GM18951 (cell line): ENCODE data around the gene BIRC7.

Experiments
- POLR2A ChIP-seq: IDR thresholded peaks from 4 replicates; pipeline ENCODE4 v1.6.1; 2011; ENCODE audit warnings: mild to moderate bottlenecking; ENCODE audit not compliant: insufficient read length, insufficient read depth; ENCODE audit errors: extremely low read depth
- in situ Hi-C: fragments of 300-500 bp; cut with MboI; formaldehyde crosslinking; loops from one replicate; pipeline ENCODE4 v1.12.0; 2022; ENCODE audit warnings: low sequenced_read_pairs, mixed read lengths, inconsistent platforms; ENCODE audit not compliant: unreplicated experiment

Gene BIRC7

DNA sequence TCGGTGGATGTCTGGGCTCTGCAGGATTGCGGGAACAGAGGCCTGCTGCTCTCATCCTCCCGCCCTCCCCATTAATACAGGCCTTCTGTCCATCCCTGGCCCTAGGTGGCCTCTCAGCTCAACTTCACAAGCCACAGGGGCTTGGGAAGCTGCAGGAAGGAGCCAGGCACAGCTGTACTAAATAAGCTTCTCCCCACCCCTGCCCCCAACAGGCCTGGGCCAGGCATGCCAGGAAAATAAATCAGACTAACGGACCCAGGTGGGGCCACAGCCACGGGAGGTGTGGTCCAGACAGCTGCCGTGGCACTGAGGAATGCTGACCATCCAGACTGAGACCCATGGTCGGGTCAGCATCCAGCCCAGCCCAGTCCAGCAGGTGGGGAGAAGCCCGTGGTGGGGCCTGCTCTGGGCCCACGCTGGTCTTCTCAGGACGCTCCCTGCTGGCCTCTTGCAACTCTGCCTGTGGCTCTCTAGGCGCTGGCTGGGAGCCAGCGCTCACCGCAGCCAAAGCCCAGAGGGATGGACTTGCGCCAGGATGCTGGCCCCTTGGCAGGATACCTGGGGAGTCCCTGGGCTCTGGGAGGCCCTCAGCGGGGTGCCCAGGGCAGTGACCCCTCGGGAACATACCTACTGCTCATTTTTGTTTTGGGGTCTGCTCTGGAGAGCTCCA, 11.2 kb upstream of the BIRC7 start:
- in situ Hi-C loops: no loop called here
- TF ChIP-seq POLR2A: no peak

GRCh38 chr20:63225082-63225454, 10.6 kb upstream of the BIRC7 start:
- in situ Hi-C loops: no loop called here
- no peak for TF ChIP-seq POLR2A

- TF ChIP-seq POLR2A: no peak
- in situ Hi-C loops: no loop called here
Observed at GRCh38 chr20:63226042-63226943, 9.4 kb upstream of the BIRC7 start.

DNA sequence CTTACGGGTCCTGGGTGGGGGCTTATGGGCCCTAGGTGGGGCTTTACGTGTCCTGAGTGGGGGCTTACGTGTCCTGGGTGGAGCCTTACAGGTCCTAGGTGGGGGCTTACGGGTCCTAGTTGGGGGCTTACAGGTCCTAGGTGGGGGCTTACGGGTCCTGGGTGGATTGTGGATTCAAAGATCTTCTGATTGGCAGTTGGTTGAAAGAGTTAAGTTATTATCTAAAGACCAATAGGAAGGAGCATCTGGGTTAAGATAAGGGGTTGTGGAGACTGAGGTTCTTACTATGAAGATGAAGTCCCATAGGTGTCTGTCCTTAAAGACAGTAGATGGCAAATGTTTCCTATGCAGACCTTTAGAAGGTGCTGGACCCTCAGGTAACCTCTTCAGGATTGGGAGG, 8.4 kb upstream of the BIRC7 start:
- no peak for TF ChIP-seq POLR2A
- in situ Hi-C loops: no loop called here

DNA sequence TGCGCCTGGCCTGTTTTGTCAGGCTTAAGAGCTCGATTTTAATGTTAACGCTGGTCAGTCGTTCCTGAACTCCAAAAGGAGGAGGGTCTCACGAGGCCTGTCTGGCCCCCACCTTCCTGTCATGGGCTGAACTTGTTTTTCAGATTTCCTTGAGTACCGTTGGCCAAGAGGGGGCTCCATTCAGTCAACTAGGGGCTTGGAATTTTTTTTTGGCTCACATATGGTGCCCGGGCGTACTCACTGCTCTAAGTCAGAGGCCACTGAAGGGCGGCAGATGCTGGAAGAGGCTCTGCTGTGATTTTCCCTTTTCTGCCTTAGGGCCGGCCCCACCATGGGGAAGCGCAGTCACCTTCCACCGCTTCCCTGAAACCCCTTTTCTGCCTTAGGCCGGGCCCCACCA, 6.9 kb upstream of the BIRC7 start:
- in situ Hi-C loops: no loop called here
- TF ChIP-seq POLR2A: no peak

- no peak for TF ChIP-seq POLR2A
- in situ Hi-C loops: no loop called here
Observed at GRCh38 chr20:63230800-63231268, 4.9 kb upstream of the BIRC7 start.

DNA sequence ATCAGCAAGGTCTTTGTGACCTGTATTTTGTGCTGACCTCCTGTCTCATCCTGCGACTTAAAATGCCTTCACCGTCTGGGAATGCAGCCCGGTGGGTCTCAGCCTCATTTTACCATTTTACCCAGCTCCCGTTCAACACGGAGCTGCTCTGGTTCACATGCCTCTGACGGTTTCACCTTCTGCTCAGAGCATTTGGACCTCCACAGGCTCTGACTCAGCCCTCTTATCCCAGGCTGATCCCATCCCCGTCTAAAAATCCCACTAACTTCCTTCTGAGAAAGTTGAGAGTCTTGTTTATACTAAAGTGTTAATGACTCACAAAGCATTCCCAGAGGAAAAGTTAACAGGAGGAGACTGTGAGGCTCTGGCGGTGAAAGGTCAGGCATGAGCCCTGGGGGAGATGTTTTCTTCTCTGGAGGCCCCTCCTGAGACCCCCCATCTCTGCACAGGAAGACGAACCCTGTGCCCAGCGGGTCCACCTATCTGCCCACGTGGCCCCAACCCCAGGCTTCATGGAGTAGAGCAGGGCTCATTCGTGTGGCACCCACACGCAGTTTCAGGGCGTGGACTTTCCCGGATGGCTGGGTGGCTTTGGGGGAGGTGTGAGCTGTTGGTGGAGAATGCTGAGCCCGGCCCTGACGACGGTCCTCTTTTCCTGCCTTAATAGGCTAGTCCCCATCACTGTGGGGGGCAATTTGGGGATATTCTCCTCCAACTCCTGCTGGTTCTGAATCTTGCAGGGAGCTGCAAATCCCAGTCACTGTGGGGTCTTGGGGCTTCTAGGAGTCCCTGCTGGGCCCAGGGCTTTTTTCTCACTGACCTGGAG, 3.3 kb upstream of the BIRC7 start:
- in situ Hi-C loops: no loop called here
- no peak for TF ChIP-seq POLR2A

DNA sequence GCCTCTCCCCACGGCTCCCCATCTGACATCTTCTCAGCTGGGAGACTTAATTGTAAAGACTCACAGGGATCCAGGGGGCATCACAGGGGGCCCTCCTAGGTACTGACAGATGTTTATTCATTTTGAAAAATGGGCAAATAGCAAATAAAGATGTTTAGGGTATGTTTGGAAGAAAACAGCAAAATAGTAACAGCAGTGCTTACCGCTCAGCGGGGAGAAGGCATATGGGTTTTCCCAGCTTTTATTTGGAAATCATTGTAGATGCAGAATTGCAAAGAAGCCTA, 2.7 kb upstream of the BIRC7 start:
- no peak for TF ChIP-seq POLR2A
- in situ Hi-C loops: no loop called here

DNA sequence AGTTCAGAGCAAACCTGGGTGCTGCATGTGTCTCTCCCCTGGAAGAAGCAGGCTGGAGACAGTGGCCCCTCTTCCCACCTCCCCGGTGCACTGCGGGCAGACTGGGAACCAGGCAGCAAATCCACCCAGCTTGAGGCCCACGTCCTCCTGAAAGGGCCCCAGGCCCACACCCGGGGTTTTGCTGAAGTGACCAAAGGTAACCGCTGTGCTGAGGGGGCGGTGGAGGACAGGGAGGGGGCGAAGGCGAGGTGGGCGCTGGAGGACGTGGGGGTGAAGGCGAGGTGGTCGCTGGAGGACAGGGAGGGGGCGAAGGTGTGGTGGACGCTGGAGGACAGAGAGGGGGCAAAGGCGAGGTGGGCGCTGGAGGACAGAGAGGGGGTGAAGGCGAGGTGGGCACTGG, 1.8 kb upstream of the BIRC7 start:
- in situ Hi-C loops: no loop called here
- no peak for TF ChIP-seq POLR2A

DNA sequence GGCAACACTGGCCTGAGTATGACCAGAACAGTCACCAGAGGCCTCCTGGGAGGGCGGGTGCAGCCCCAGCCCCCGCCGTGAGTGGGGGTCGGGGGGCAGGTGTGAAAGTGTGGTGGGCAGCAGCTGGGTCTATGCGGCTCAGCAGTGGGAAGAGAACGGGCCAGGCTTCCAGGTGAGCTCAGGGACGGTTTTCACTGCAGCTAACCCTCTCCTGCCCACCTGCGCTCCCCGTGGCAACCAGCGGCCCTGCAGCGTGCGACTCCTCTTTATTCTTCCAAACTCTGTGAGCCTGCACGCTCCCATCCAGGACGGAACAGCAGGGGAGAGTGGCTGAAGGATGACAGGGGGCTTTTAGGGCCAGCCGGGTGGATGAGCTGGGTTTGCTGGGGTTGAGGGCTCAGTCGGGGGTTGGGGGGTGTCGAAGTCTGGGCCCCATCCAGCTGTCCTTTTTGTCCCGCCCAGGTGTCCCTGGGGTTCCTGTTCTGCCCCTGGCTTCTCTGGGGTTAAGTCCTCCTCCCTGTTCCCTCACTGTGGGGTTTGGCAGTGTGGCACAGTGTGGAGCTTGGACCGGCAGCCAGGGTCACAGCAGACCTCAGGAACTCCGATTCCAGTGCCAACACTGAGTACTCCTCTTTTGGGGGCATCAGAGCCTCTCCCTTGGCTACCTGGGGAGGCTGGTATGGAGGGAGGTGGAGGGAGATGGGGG, 859 bp upstream of the BIRC7 start:
- in situ Hi-C loops: no loop called here
- no peak for TF ChIP-seq POLR2A

- in situ Hi-C loops: no loop called here
- no peak for TF ChIP-seq POLR2A
Observed at GRCh38 chr20:63236116-63236837, 572 bp downstream of the BIRC7 start.

DNA sequence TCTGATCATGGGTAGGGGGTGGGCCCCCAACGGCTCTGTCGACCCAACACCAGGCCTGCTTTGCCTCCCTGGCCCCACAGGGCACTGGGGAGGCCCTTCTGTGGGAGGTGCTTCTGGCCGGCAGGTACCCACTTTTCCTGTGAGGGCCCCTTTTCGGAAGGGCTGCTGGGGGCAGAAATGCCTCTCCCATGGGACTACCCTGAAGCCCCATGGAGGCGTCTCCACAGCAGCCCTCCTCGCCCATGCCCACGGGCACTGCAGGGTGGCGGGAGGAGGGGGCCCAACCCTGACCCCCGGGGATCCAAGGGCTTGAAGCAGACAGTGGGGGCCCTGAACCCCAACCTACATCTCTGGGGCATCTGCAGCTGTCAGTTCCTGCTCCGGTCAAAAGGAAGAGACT, 2.3 kb downstream of the BIRC7 start:
- no peak for TF ChIP-seq POLR2A
- in situ Hi-C loops: no loop called here
